Epithelial cell of alveolus of lung (primary cell): ENCODE results near the gene SLC5A7. TPM values are rescaled to one million over a fixed set of nuclear protein-coding genes. Genes with fewer than 3 reads are reported as not detected.

Experiments used
- total RNA-seq: library from RNA; depleted of rRNA; stranded (reverse); fragments of >200 nt; gene quantifications from 2 replicates; pipeline ENCODE4 v1.2.1, GENCODE V29; 2015

SLC5A7 gene
- not detected in 2 replicates for total RNA-seq

DNA sequence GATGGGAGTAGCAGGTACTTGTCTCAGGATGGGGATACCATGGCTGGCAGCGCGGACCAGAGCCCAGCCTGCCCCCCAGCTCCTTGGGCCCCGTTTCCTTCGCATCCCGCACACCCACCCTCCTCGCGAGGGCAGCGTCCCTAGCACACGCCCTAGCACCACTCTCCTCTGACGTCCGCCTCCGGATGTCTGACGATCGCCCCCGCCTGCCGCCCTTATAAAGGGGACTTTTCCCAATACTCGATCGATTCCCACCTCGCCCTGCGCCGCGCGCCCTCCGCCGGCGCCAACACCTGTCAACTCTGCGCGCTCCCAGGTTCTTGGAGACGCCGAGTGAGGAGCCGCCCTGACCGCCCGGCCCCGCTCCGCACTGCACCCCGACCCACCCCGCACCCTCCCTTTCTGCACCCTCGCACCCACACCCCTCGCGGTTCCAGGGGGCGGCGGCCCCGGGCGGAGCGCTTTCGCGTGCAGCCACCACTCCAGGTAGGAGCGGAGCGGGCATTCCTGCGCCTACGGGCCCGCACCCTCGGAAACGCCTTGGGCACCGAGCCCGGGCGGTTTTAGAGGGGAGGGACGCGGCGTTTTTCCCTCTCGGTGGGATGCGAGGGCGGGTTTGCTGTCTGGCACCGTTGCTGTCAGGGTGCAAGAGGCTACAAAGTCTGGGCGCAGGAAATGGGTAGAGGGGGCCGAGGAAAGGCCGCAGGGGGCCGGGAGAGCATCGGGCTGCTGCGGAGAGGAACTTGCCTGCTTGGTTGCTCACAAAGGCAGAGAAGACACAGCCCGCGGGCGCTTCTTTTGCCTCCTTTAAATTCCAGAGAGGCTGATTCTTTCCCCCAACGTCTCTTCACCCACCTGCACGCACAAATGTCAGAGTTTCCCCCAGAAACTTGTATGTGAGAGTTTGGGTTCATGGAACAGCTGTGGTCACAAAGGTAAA lies at the start of gene SLC5A7:
Gene SLC5A7 (plus strand): TSS at position 247 of the 940 bp plus-strand sequence. CDS start 1,632 bp downstream, outside the sequence.

Other genes starting within 250 kb of the SLC5A7 start
- gene RGPD4, start 159.6 kb upstream of the SLC5A7 start, total RNA-seq = not detected in 2 replicates